Fibroblast of lung (primary cell): ENCODE data around the gene RAB40B. TPM values are rescaled to one million over a fixed set of nuclear protein-coding genes. Genes with fewer than 3 reads are reported as not detected.

Source experiments
- DNase-seq, 2 donors: peaks; one replicate each; pipeline versions ENCODE4 v3.0.0 to v3.0.0-alpha.2; 2010; ENCODE audit warnings: low read depth in 2 of 2
- H2AFZ ChIP-seq: 2 replicates; pipeline ENCODE4 v1.5.1; 2012; ENCODE audit warnings: low read length, control low read depth, inconsistent platforms
- H3K27ac ChIP-seq: 2 replicates; pipeline ENCODE4 v1.5.1; 2011; ENCODE audit warnings: low read length, control low read depth; ENCODE audit not compliant: insufficient read depth
- H3K27me3 ChIP-seq: 2 replicates; pipeline ENCODE4 v1.5.1; 2011; ENCODE audit warnings: mild to moderate bottlenecking, low read length; ENCODE audit not compliant: control insufficient read depth, insufficient read depth
- H3K36me3 ChIP-seq: 2 replicates; pipeline ENCODE4 v1.5.1; 2011; ENCODE audit warnings: low read length; ENCODE audit not compliant: control insufficient read depth, insufficient read depth
- H3K4me1 ChIP-seq: 2 replicates; pipeline ENCODE4 v1.5.1; 2011; ENCODE audit warnings: low read length; ENCODE audit not compliant: control insufficient read depth, insufficient read depth; ENCODE audit errors: extremely low read depth
- H3K4me2 ChIP-seq: 2 replicates; pipeline ENCODE4 v1.5.1; 2011; ENCODE audit warnings: low read length, control low read depth; ENCODE audit not compliant: insufficient read depth; ENCODE audit errors: extremely low read depth
- H3K4me3 ChIP-seq, 4 experiments: fragments of 200-600 bp in 1 of 4; sonication (generic) in 1 of 4; replicated peaks in 1 of 4; 2 replicates each; pipeline ENCODE4 v1.5.1; 2011 to 2016; ENCODE audit warnings: low read length in 4 of 4, low read depth in 3 of 4, mild to moderate bottlenecking in 3 of 4, control low read depth in 2 of 4, inconsistent platforms in 1 of 4, mixed read lengths in 1 of 4; ENCODE audit not compliant: insufficient read depth in 1 of 4; ENCODE audit errors: control extremely low read depth in 1 of 4
- H3K79me2 ChIP-seq: 2 replicates; pipeline ENCODE4 v1.5.1; 2012; ENCODE audit warnings: mild to moderate bottlenecking, low read length, inconsistent platforms; ENCODE audit not compliant: control insufficient read depth, insufficient read depth
- H3K9ac ChIP-seq: 2 replicates; pipeline ENCODE4 v1.5.1; 2011; ENCODE audit warnings: mild to moderate bottlenecking, low read length, control low read depth; ENCODE audit not compliant: insufficient read depth
- H3K9me3 ChIP-seq: 2 replicates; pipeline ENCODE4 v1.5.1; 2012; ENCODE audit warnings: low read depth, low read length; ENCODE audit not compliant: control insufficient read depth, insufficient read depth
- H4K20me1 ChIP-seq: 2 replicates; pipeline ENCODE4 v1.5.1; 2011; ENCODE audit warnings: low read length; ENCODE audit not compliant: control insufficient read depth, insufficient read depth; ENCODE audit errors: extremely low read depth
- EZH2 ChIP-seq: IDR thresholded peaks from 2 replicates; pipeline ENCODE4 v1.5.1; 2012; ENCODE audit warnings: low read length, control low read depth, mild to moderate bottlenecking; ENCODE audit errors: missing control alignments
- polyA plus RNA-seq, 2 donors: library from polyadenylated mRNA; depleted of rRNA in 1 of 2; stranded (reverse) in 1 of 2; unstranded in 1 of 2; fragments of >200 nt; gene quantifications; 2 replicates each; pipeline ENCODE4 v1.2.1, GENCODE V29; 2011 to 2012; ENCODE audit warnings: missing spikeins in 1 of 2
- total RNA-seq: library from RNA; depleted of rRNA; stranded (reverse); fragments of >200 nt; gene quantifications from 2 replicates; pipeline ENCODE4 v1.2.1, GENCODE V29; 2014
- TF ChIP-seq, protein P1 (sequence below), 2 donors: IDR thresholded peaks in 1 of 2; conservative IDR thresholded peaks in 1 of 2; 1 replicate in 1 of 2; 2 replicates in 1 of 2; pipeline ENCODE4 v1.5.1; 2011 to 2012; ENCODE audit warnings: low read length in 2 of 2, control low read depth in 1 of 2, inconsistent platforms in 1 of 2, low read depth in 1 of 2, mild to moderate bottlenecking in 1 of 2

RAB40B gene
- total and polyA plus RNA-seq, 2 donors (not counting 1 experiment from before 2014, with no cell fraction given) = 3.3 TPM

DNA sequence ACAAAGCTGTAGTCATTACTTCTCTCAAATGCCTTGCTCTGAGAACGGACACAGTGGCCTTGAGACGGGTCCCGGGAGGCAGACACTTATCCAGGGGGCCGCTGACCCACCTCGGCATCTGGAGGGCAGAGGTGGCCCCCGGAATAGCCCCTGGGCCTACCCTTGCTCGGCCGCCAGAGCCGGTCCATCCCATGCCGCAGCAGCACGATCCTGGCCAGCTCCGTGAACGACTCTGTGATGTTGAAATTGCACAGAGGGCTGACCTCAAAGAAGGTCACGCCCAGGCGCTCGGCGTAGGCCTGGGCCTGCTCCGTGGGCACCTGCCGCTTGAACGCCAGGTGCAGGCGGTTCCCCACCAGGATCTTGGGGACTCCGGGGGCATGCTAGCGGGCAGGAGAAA lies 40.2 kb downstream of the RAB40B start:
- TF ChIP-seq, protein P1, sequence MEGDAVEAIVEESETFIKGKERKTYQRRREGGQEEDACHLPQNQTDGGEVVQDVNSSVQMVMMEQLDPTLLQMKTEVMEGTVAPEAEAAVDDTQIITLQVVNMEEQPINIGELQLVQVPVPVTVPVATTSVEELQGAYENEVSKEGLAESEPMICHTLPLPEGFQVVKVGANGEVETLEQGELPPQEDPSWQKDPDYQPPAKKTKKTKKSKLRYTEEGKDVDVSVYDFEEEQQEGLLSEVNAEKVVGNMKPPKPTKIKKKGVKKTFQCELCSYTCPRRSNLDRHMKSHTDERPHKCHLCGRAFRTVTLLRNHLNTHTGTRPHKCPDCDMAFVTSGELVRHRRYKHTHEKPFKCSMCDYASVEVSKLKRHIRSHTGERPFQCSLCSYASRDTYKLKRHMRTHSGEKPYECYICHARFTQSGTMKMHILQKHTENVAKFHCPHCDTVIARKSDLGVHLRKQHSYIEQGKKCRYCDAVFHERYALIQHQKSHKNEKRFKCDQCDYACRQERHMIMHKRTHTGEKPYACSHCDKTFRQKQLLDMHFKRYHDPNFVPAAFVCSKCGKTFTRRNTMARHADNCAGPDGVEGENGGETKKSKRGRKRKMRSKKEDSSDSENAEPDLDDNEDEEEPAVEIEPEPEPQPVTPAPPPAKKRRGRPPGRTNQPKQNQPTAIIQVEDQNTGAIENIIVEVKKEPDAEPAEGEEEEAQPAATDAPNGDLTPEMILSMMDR (conservative IDR thresholded peaks at IDR 0.05 in 1 of 2, IDR thresholded peaks at IDR 0.05 in 1 of 2; ENCODE audit: low read depth in 1 of 2, low read length in 2 of 2) = no peak
- no peak for TF ChIP-seq EZH2
- Histone ChIP-seq H3K36me3 (no peaks in the 10 kb centered on the region), H3K9ac (no peak overlapping the region), H2AFZ (no peak overlapping the region), H3K27ac (no peak overlapping the region), H3K9me3 (peaks cover 3% of the 10 kb centered on the region), H3K27me3 (no peaks in the 10 kb centered on the region), H4K20me1 (no peaks in the 10 kb centered on the region), H3K79me2 (no peaks in the 10 kb centered on the region), H3K4me1 (no peaks in the 10 kb centered on the region), H3K4me2 (no peak overlapping the region), H3K4me3 (no peak overlapping the region)
- no peak for DNase-seq

DNA sequence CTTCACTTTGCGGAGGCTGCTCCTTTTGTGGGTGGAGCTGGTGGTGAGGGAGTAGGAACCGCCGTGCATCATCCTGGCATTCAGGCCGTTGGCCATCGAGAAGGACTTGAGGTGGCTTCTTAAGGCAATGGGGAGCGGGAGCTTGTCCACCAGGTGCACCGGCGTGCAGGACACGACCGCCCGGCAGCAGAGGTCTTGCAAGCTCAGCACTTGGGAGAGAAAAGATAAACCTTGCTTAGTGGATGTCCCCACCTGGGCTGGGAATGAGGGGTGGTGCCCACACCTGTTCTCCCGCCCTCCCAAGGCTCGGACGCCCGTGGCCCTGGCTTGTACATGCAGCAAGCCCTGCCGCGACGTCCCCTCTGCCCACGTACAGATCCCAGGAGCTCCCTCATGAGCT lies 40.6 kb downstream of the RAB40B start:
- Histone ChIP-seq H3K79me2 (no peaks in the 10 kb centered on the region), H3K27me3 (no peaks in the 10 kb centered on the region), H4K20me1 (no peaks in the 10 kb centered on the region), H3K9me3 (peaks cover 3% of the 10 kb centered on the region), H3K9ac (no peak overlapping the region), H2AFZ (no peak overlapping the region), H3K4me2 (no peak overlapping the region), H3K36me3 (no peaks in the 10 kb centered on the region), H3K4me1 (no peaks in the 10 kb centered on the region), H3K4me3 (no peak overlapping the region), H3K27ac (no peak overlapping the region)
- TF ChIP-seq EZH2 = no peak
- TF ChIP-seq, protein P1 (conservative IDR thresholded peaks at IDR 0.05 in 1 of 2, IDR thresholded peaks at IDR 0.05 in 1 of 2; ENCODE audit: low read depth in 1 of 2, low read length in 2 of 2) = no peak
- DNase-seq = no peak

DNA sequence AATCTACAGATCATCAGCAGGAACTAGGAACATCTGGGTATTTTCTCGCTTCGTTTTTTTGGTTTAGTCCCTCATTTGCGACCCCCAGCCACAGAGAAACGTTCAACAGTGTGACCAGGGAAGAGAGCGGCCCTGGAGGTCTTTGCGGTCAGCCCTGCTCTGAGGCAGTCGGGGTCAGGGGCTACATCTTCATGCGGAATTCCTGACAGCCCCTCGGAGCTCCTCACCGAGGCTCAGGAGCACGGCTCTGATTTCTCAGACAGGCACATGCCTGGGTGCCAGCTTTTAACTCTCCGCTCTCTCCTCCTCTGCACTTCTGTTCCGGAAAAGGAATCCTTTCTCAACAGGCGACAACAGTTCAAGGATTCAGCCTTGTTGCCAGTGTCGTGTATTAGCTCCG lies 42.2 kb downstream of the RAB40B start:
- no peaks in the 10 kb centered on the region for H3K27me3 ChIP-seq
- no peaks in the 10 kb centered on the region for H3K79me2 ChIP-seq
- H3K4me3 ChIP-seq = no peak overlapping the region
- H3K36me3 ChIP-seq = no peaks in the 10 kb centered on the region
- no peak overlapping the region for H3K9ac ChIP-seq
- no peaks in the 10 kb centered on the region for H4K20me1 ChIP-seq
- DNase-seq = no peak
- TF ChIP-seq, protein P1 (conservative IDR thresholded peaks at IDR 0.05 in 1 of 2, IDR thresholded peaks at IDR 0.05 in 1 of 2; ENCODE audit: low read depth in 1 of 2, low read length in 2 of 2) = no peak
- no peak for TF ChIP-seq EZH2
- H2AFZ ChIP-seq = no peak overlapping the region
- no peak overlapping the region for H3K4me2 ChIP-seq
- H3K9me3 ChIP-seq = peaks cover 3% of the 10 kb centered on the region
- no peaks in the 10 kb centered on the region for H3K4me1 ChIP-seq
- no peak overlapping the region for H3K27ac ChIP-seq
